Ascending aorta (tissue), 2 donors: ENCODE data around the gene EXOC4. TPM values are rescaled to one million over a fixed set of nuclear protein-coding genes. Genes with fewer than 3 reads are reported as not detected.

Experiments
- DNase-seq, 2 donors: peaks; one replicate each; pipeline ENCODE4 v3.0.0-alpha.2; 2019; ENCODE audit warnings: low spot score in 2 of 2
- H3K27ac ChIP-seq, 2 donors: fragments of 200-600 bp; sonication (generic); one replicate each; pipeline ENCODE4 v1.5.1; 2016 to 2017; ENCODE audit warnings: mild to moderate bottlenecking in 1 of 2
- H3K27me3 ChIP-seq: fragments of 200-600 bp; sonication (generic); one replicate; pipeline ENCODE4 v1.5.1; 2017
- H3K36me3 ChIP-seq, 2 donors: fragments of 200-600 bp; sonication (generic); one replicate each; pipeline ENCODE4 v1.5.1; 2016
- H3K4me1 ChIP-seq, 2 donors: fragments of 200-600 bp; sonication (generic); one replicate each; pipeline ENCODE4 v1.5.1; 2016 to 2017; ENCODE audit warnings: mild to moderate bottlenecking in 1 of 2
- H3K4me3 ChIP-seq, 2 donors: fragments of 200-600 bp; sonication (generic); one replicate each; pipeline ENCODE4 v1.5.1; 2016 to 2017; ENCODE audit warnings: mild to moderate bottlenecking in 1 of 2
- H3K9me3 ChIP-seq, 2 donors: fragments of 200-600 bp; sonication (generic); one replicate each; pipeline ENCODE4 v1.5.1; 2016
- CTCF ChIP-seq, 3 experiments: fragments of 200-600 bp in 2 of 3; fragments of 450-650 bp in 1 of 3; sonication (generic) in 2 of 3; IDR thresholded peaks; one replicate each; pipeline ENCODE4 v1.5.1; 2016 to 2019; ENCODE audit warnings: antibody characterized with exemption in 3 of 3, mild to moderate bottlenecking in 1 of 3, moderate library complexity in 1 of 3
- intact Hi-C: fragments of 100-400 bp; cut with DNase I; formaldehyde crosslinking; loops from one replicate; pipeline ENCODE4 v1.15.1; 2023
- total RNA-seq: library from RNA; depleted of rRNA; stranded (reverse); fragments of >200 nt; gene quantifications from one replicate; pipeline ENCODE4 v1.1.0, GENCODE V29; 2016

The EXOC4 gene
- total RNA-seq, 1 donor from 2014 or later: 27.1 TPM

GRCh38 chr7:133583545-133584171 is 330.8 kb downstream of the EXOC4 start:
- H3K27ac ChIP-seq: no peak overlapping the region
- intact Hi-C loops: no loop called here
- DNase-seq: no peak
- TF ChIP-seq CTCF (IDR thresholded peaks at IDR 0.05): no peak
- no peaks in the 10 kb centered on the region for H3K9me3 ChIP-seq
- H3K36me3 ChIP-seq: no peaks in the 10 kb centered on the region
- H3K27me3 ChIP-seq: no peaks in the 10 kb centered on the region
- H3K4me3 ChIP-seq: no peak overlapping the region
- no peaks in the 10 kb centered on the region for H3K4me1 ChIP-seq

GRCh38 chr7:133584956-133585668 is 332.2 kb downstream of the EXOC4 start:
- Histone ChIP-seq H3K27me3 (no peaks in the 10 kb centered on the region), H3K36me3 (no peaks in the 10 kb centered on the region), H3K9me3 (no peaks in the 10 kb centered on the region), H3K4me1 (no peaks in the 10 kb centered on the region), H3K27ac (no peak overlapping the region), H3K4me3 (no peak overlapping the region)
- no peak for TF ChIP-seq CTCF (IDR thresholded peaks at IDR 0.05)
- no peak for DNase-seq
- intact Hi-C loops: no loop called here

GRCh38 chr7:133586253-133586652 is 333.4 kb downstream of the EXOC4 start:
- intact Hi-C loops: no loop called here
- Histone ChIP-seq H3K27ac (no peak overlapping the region), H3K36me3 (no peaks in the 10 kb centered on the region), H3K4me3 (no peak overlapping the region), H3K27me3 (no peaks in the 10 kb centered on the region), H3K9me3 (no peaks in the 10 kb centered on the region), H3K4me1 (no peaks in the 10 kb centered on the region)
- TF ChIP-seq CTCF (IDR thresholded peaks at IDR 0.05): no peak
- no peak for DNase-seq

GRCh38 chr7:133587903-133588302 is 335.0 kb downstream of the EXOC4 start:
- Histone ChIP-seq H3K9me3 (no peaks in the 10 kb centered on the region), H3K36me3 (no peaks in the 10 kb centered on the region), H3K27ac (no peak overlapping the region), H3K4me1 (no peaks in the 10 kb centered on the region), H3K4me3 (no peak overlapping the region), H3K27me3 (no peaks in the 10 kb centered on the region)
- intact Hi-C loops: no loop called here
- TF ChIP-seq CTCF (IDR thresholded peaks at IDR 0.05): no peak
- DNase-seq: no peak

GRCh38 chr7:133590795-133591194 is 337.9 kb downstream of the EXOC4 start:
- Histone ChIP-seq H3K36me3 (no peaks in the 10 kb centered on the region), H3K27ac (no peak overlapping the region), H3K4me3 (no peak overlapping the region), H3K4me1 (no peaks in the 10 kb centered on the region), H3K9me3 (no peaks in the 10 kb centered on the region), H3K27me3 (no peaks in the 10 kb centered on the region)
- intact Hi-C loops: no loop called here
- no peak for DNase-seq
- no peak for TF ChIP-seq CTCF (IDR thresholded peaks at IDR 0.05)
